ENCODE results near the gene MFSD12. TPM values are rescaled to one million over a fixed set of nuclear protein-coding genes. Genes with fewer than 3 reads are reported as not detected.

MFSD12 gene
- total and polyA plus RNA-seq, 4 donors, result 25.5 to 78.4 (median 62.2) TPM

GRCh38 chr19:3599776-3600187 is 42.4 kb upstream of the MFSD12 start:
- Histone ChIP-seq H3K27ac (ENCODE audit: low read depth in 1 of 2, low read length in 1 of 2) (no peak overlapping the region), H3K27me3 (ENCODE audit: control insufficient read depth in 3 of 3, insufficient read depth in 3 of 3, low read length in 2 of 3) (peaks cover 0 to under 1% (median 0%) of the 10 kb centered on the region in 3 donors), H3K4me3 (no peak overlapping the region), H3K9ac (ENCODE audit: insufficient read depth in 1 of 2, low read length in 2 of 2) (no peak overlapping the region), H3K4me1 (ENCODE audit: control insufficient read depth in 5 of 5, insufficient read depth in 5 of 5, low read length in 5 of 5) (peaks cover 0 to 17% (median 0%) of the 10 kb centered on the region in 5 donors), H3K36me3 (ENCODE audit: control insufficient read depth in 4 of 4, insufficient read depth in 4 of 4, low read length in 4 of 4) (peaks cover 0 to 11% (median 0%) of the 10 kb centered on the region in 4 donors), H3K9me3 (ENCODE audit: control insufficient read depth in 4 of 4, insufficient read depth in 3 of 4, low read length in 3 of 4) (peaks cover 0 to 2% (median 0%) of the 10 kb centered on the region in 4 donors)
- DNase-seq (no peak), ATAC-seq (ENCODE audit: insufficient read depth, low FRiP score) (no peak)
- WGBS, 2 donors, result 92% methylated on average over 28 of the region's 28 CpGs
- no peak for TF ChIP-seq CTCF (IDR thresholded peaks at IDR 0.05; ENCODE audit: control extremely low read depth, extremely low read depth)

- DNase-seq (no peak), ATAC-seq (ENCODE audit: insufficient read depth, low FRiP score) (no peak)
- Histone ChIP-seq H3K27me3 (ENCODE audit: control insufficient read depth in 3 of 3, insufficient read depth in 3 of 3, low read length in 2 of 3) (peaks cover 0 to 5% (median 2%) of the 10 kb centered on the region in 3 donors), H3K9me3 (ENCODE audit: control insufficient read depth in 4 of 4, insufficient read depth in 3 of 4, low read length in 3 of 4) (peaks cover 0 to 2% (median 0%) of the 10 kb centered on the region in 4 donors), H3K36me3 (ENCODE audit: control insufficient read depth in 4 of 4, insufficient read depth in 4 of 4, low read length in 4 of 4) (peaks cover 0 to 11% (median 0%) of the 10 kb centered on the region in 4 donors), H3K4me3 (no peak overlapping the region), H3K27ac (ENCODE audit: low read depth in 1 of 2, low read length in 1 of 2) (no peak overlapping the region), H3K4me1 (ENCODE audit: control insufficient read depth in 5 of 5, insufficient read depth in 5 of 5, low read length in 5 of 5) (no peaks in the 10 kb centered on the region), H3K9ac (ENCODE audit: insufficient read depth in 1 of 2, low read length in 2 of 2) (no peak overlapping the region)
- no peak for TF ChIP-seq CTCF (IDR thresholded peaks at IDR 0.05; ENCODE audit: control extremely low read depth, extremely low read depth)
- WGBS, 2 donors, result 86 to 90% methylated on average over 30 to 34 of the region's 34 CpGs
Measured at GRCh38 chr19:3595521-3596061, 38.2 kb upstream of the MFSD12 start.

- ATAC-seq (ENCODE audit: insufficient read depth, low FRiP score) (no peak), DNase-seq (no peak)
- no peak for TF ChIP-seq CTCF (IDR thresholded peaks at IDR 0.05; ENCODE audit: control extremely low read depth, extremely low read depth)
- Histone ChIP-seq H3K4me3 (no peak overlapping the region), H3K9ac (ENCODE audit: insufficient read depth in 1 of 2, low read length in 2 of 2) (no peak overlapping the region), H3K9me3 (ENCODE audit: control insufficient read depth in 4 of 4, insufficient read depth in 3 of 4, low read length in 3 of 4) (no peaks in the 10 kb centered on the region), H3K27ac (ENCODE audit: low read depth in 1 of 2, low read length in 1 of 2) (no peak overlapping the region), H3K27me3 (ENCODE audit: control insufficient read depth in 3 of 3, insufficient read depth in 3 of 3, low read length in 2 of 3) (peaks cover 0 to 5% (median 2%) of the 10 kb centered on the region in 3 donors), H3K36me3 (ENCODE audit: control insufficient read depth in 4 of 4, insufficient read depth in 4 of 4, low read length in 4 of 4) (peaks cover 0 to 7% (median 0%) of the 10 kb centered on the region in 4 donors), H3K4me1 (ENCODE audit: control insufficient read depth in 5 of 5, insufficient read depth in 5 of 5, low read length in 5 of 5) (no peaks in the 10 kb centered on the region)
- 53 to 58% methylated on average over 11 of the region's 11 CpGs for WGBS, 2 donors
Measured at GRCh38 chr19:3593156-3593555, 35.8 kb upstream of the MFSD12 start.

Data from lung (tissue), 12 donors.